Eye (tissue), 1 donor: Measurements from ENCODE around the gene TUT1.
"Not testable (repeated sequence)": the region's sequence is repeated elsewhere in the genome, so short reads cannot be mapped to it uniquely, and the experiment has no call there.

Experiments
- DNase-seq: peaks from one replicate; pipeline ENCODE4 v3.0.0-alpha.2; 2015

TUT1 gene

GRCh38 chr11:62604460-62605120 is 13.3 kb upstream of the TUT1 start:
- peak; percentile 29 for DNase-seq

DNA sequence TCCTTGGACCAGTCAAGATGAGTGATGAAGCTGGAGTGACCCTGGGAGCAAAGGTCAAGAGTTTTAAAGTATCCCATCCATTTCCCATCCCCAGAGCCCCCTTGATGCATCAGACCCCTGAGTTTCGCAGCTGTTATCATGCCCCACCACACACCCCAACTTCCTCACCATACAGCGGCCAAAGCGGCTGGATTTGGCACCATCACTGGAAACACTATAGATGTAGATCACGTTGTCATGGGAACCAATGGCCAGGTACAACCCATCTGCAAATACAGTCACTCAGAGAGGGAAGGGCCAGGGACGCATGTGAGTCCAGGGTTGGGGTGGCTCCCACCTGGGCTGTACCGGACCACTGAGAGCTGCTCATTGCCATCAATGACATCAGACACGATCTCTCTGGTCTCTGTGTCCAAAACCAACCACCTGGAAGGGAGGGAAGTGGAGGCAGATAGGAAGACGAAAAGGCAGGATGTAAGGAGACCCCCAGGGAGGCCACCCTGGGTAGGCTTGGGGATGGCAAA is 12.5 kb upstream of the TUT1 start:
- no peak for DNase-seq

GRCh38 chr11:62603072-62603408 is 11.7 kb upstream of the TUT1 start:
- DNase-seq, result no peak

DNA sequence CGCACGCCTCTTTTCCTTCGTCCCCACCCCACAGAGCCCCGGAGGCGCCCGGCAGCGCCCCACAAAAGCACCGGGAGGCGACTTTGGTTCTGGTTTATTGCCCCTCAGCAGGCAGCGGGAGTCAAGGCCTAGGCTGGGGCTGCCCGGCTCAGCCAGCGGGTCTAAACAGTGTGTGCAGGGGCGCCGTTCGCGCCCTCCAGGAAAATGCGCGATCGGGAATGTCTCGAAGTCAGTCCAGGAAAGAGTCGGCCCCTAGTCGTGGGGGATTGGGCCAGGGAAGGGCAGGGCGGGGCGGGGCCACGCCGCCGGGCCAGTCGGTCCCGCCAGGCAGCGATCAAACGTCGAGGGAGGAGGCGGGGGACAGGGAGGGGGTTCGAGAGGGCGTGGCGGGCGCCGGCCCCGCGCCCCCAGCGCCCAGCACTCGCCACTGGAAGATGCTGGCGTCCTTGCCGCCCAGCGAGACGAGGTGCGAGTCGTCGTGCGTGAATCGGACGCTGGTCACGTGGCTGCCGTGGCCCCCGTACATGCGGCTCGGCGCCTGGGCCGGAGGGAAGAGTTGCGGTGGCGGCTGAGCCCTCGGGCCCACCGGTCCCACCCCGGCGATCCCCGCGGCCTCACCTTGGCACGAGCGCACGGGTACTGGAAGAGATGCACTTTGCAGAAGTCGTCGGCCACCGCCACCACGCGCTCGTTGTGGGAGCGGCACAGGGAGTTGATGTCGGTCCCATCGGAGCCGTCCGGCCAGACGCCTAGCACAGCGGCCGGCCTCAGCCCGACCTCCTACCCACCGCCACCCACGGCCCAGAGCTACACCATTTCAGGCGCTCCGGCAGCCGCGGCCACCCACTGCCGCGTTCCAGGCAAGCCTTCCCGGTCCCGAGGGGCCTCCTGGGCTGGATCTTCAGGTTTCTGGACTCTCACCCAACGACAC is 11.1 kb upstream of the TUT1 start:
- no peak for DNase-seq

GRCh38 chr11:62601372-62602140 is 10.2 kb upstream of the TUT1 start, which contains the start of gene MTA2:
Gene MTA2, minus strand, starts transcription at chr11:62601865. Its CDS starts 415 bp downstream, at chr11:62601450.
- DNase-seq, result peak; percentile 100

GRCh38 chr11:62601122-62601371 is 9.7 kb upstream of the TUT1 start:
- DNase-seq, result no peak

- DNase-seq, result peak; percentile 40
Observed at GRCh38 chr11:62600367-62601121, 9.2 kb upstream of the TUT1 start.

DNA sequence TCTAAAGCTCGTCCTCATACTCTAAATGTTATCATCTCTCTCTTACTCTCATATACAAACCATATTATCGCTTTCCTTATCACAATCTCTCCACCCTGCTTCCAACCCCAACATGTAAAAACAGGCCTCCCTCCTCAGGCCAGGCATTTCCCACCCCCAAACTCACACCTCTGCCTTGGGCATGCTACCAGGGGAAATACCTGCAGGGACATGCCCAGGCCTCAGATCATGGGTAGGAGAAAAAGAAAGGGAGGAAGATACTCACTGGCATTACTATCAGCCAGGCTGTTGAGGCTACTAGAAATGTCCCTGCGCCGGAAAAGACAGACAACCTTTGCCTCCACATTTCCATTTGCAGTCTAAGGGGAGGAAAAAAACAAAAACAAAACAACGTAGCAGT is 8.6 kb upstream of the TUT1 start:
- no peak for DNase-seq

GRCh38 chr11:62599069-62599696 is 7.9 kb upstream of the TUT1 start:
- peak; percentile 97 for DNase-seq

DNA sequence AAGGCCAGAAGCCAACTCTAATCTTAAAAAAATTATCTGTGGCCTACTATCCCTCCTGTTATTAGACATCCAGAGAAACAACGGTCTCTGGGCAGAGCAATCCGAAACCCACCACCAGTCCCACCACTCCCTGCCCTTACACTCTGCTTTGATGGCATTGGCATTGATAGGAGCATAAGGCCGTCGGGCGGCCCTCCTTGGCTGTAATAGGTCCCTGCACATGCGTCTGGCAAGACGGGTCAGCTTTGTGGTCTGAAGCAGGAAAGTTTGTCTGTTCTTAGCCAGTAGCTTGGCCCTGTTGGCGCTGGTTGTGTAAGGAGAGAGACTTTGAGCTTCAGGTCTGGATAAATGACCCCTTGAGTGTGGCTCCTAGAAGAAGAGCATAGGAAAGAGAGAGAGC is 3.8 kb upstream of the TUT1 start:
- no peak for DNase-seq

DNA sequence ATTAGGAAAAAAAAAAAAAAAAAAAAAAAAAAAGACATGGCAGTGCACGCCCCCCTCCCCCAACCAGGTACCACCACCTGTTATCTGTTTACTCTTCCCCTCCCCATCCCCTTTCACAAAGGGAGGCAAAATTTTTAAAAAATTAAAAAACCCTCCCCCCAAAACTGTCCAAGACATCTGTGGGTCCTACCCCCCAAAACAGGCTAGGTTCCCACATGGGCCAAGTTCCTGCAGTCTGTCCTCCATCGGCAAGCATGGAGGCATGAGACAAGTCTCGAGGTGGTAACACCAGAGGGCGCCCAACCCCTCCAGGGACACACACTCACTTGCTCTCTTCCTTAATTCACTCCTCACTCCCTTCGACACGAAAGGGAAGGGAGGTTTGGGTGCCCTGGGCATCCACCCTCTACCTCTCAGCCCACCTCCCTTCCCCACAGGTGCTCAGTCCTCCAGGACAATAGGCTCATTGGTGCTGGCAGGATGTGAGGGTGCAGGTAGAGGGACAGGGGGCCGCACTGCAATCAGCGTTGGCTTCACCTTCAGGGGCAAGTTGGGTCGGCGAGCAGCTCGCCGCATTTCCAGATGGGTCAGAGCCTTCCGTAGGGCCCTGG is 2.2 kb upstream of the TUT1 start:
- peak; percentile 81 for DNase-seq

- DNase-seq, result no peak
Observed at GRCh38 chr11:62592989-62593421, 1.7 kb upstream of the TUT1 start.

GRCh38 chr11:62592146-62592815 is 958 bp upstream of the TUT1 start:
- DNase-seq, result no peak

- no peak for DNase-seq
Observed at GRCh38 chr11:62588966-62589637, 2.2 kb downstream of the TUT1 start.

DNA sequence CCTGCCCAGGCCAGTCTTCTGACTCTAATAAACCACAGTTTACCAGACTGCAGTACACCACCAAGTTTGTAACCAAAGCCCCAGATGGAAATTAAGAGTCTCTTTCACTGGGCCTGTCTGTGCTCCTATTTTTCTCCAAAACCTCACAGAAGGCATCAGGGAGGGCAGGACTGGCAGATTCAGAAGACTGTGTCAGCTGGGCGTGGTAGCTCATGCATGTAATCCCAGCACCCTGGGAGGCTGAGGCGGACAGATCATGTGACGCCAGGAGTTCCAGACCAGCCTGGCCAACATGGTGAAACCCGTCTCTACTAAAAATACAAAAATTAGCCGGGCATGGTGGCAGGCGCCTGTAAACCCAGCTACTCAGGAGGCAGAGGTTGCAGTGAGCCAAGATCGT is 6.0 kb downstream of the TUT1 start:
- not testable (repeated sequence) for DNase-seq

- DNase-seq, result not testable (repeated sequence)
Observed at GRCh38 chr11:62581735-62582134, 9.6 kb downstream of the TUT1 start.

GRCh38 chr11:62580959-62581715 is 10.2 kb downstream of the TUT1 start:
- DNase-seq, result no peak

DNA sequence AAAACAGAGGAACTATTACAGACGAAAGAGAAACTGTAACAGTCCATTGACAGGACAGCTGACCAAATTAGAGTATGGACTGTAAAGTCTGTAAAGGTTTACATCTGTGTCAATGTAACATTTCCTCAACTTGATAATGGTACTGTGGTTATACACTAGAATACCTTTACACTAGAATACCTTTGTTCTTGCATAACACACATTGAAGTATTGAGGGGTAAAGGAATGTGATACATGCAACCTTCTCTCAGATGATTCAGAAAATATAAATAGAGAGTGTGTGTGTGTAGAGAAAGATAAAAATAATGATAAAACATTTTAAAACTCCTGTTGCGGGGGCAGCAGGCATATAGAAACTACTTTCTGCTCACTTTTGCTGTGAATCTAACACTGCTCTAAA is 12.1 kb downstream of the TUT1 start:
- no peak for DNase-seq

GRCh38 chr11:62578541-62578940 is 12.8 kb downstream of the TUT1 start:
- DNase-seq, result no peak
